Neural cell (in vitro differentiated cells): ENCODE data around the gene MYO9B. TPM values are rescaled to one million over a fixed set of nuclear protein-coding genes. Genes with fewer than 3 reads are reported as not detected.

Experiments
- H2AFZ ChIP-seq: fragments of 200-600, 300-800 bp; sonication (generic), shearing (Covaris generic); 2 replicates; pipeline ENCODE4 v1.6.0; 2014; ENCODE audit warnings: low read depth, mild to moderate bottlenecking, antibody characterized with exemption, low read length, moderate library complexity
- H3F3A ChIP-seq: fragments of 200-600 bp; shearing (Covaris generic); 2 replicates; pipeline ENCODE4 v1.6.1; 2016; ENCODE audit warnings: mild to moderate bottlenecking, moderate library complexity, mixed read lengths, antibody characterized with exemption, low read length; ENCODE audit not compliant: insufficient read depth, poor library complexity, severe bottlenecking
- H3K27ac ChIP-seq: fragments of 200-600, 300-800 bp; sonication (generic), shearing (Covaris generic); 2 replicates; pipeline ENCODE4 v1.5.1; 2014; ENCODE audit warnings: mild to moderate bottlenecking, low read length, moderate library complexity
- H3K27me3 ChIP-seq: fragments of 300-800, 200-600 bp; sonication (generic), shearing (Covaris generic); 2 replicates; pipeline ENCODE4 v1.6.0; 2014; ENCODE audit warnings: mild to moderate bottlenecking, low read depth, low read length, moderate library complexity; ENCODE audit not compliant: insufficient read depth
- H3K36me3 ChIP-seq: fragments of 300-800, 200-600 bp; sonication (generic), shearing (Covaris generic); 2 replicates; pipeline ENCODE4 v1.5.1; 2014; ENCODE audit warnings: mild to moderate bottlenecking, antibody characterized with exemption, low read length, moderate library complexity; ENCODE audit not compliant: insufficient read depth
- H3K4me2 ChIP-seq: fragments of 300-800, 200-600 bp; sonication (generic), shearing (Covaris generic); 2 replicates; pipeline ENCODE4 v1.6.0; 2014; ENCODE audit warnings: mild to moderate bottlenecking, low read length
- H3K4me3 ChIP-seq: fragments of 300-800, 200-600 bp; sonication (generic), shearing (Covaris generic); 2 replicates; pipeline ENCODE4 v1.5.1; 2014; ENCODE audit warnings: mild to moderate bottlenecking, low read length, moderate library complexity
- H3K79me2 ChIP-seq: fragments of 200-600 bp; shearing (Covaris generic); replicated peaks from 2 replicates; pipeline ENCODE4 v1.6.0; 2014; ENCODE audit warnings: mild to moderate bottlenecking, low read length, moderate library complexity; ENCODE audit not compliant: insufficient read depth
- H3K9ac ChIP-seq: fragments of 300-800, 200-600 bp; sonication (generic), shearing (Covaris generic); 2 replicates; pipeline ENCODE4 v1.6.1; 2016; ENCODE audit warnings: mild to moderate bottlenecking, low read length, mixed read lengths
- H3K9me2 ChIP-seq: fragments of 200-600 bp; shearing (Covaris generic); 2 replicates; pipeline ENCODE4 v1.6.1; 2016; ENCODE audit warnings: mild to moderate bottlenecking, low read length, mixed read lengths; ENCODE audit not compliant: insufficient read depth
- H3K9me3 ChIP-seq: fragments of 200-600, 300-800 bp; sonication (generic), shearing (Covaris generic); 2 replicates; pipeline ENCODE4 v1.6.1; 2016; ENCODE audit warnings: mild to moderate bottlenecking, mixed run types, low read length, moderate library complexity, mixed read lengths
- H4K20me1 ChIP-seq: fragments of 200-600 bp; shearing (Covaris generic); 2 replicates; pipeline ENCODE4 v1.6.1; 2016; ENCODE audit warnings: mild to moderate bottlenecking, mixed run types; ENCODE audit not compliant: insufficient read depth
- EP300 ChIP-seq: fragments of 450-650 bp; conservative IDR thresholded peaks from 2 replicates; pipeline ENCODE4 v1.6.1; 2014; ENCODE audit warnings: antibody characterized with exemption, mild to moderate bottlenecking, moderate library complexity; ENCODE audit not compliant: poor library complexity, severe bottlenecking
- EZH2 ChIP-seq: fragments of 200-600, 300-800 bp; shearing (Covaris generic), sonication (generic); IDR thresholded peaks from 2 replicates; pipeline ENCODE4 v1.6.1; 2014; ENCODE audit warnings: antibody characterized with exemption, low read length, borderline replicate concordance, mild to moderate bottlenecking; ENCODE audit not compliant: insufficient read depth, poor library complexity, severe bottlenecking
- MXI1 ChIP-seq: fragments of 450-650 bp; conservative IDR thresholded peaks from 2 replicates; pipeline ENCODE4 v1.6.1; 2014; ENCODE audit warnings: antibody characterized with exemption, mild to moderate bottlenecking; ENCODE audit not compliant: poor library complexity, severe bottlenecking
- POLR2AphosphoS5 ChIP-seq: IDR thresholded peaks from 2 replicates; pipeline ENCODE4 v1.6.1; 2012
- RAD21 ChIP-seq: fragments of 450-650 bp; conservative IDR thresholded peaks from 2 replicates; pipeline ENCODE4 v1.6.1; 2014; ENCODE audit warnings: antibody characterized with exemption, mild to moderate bottlenecking, moderate library complexity
- SMC3 ChIP-seq: fragments of 450-650 bp; conservative IDR thresholded peaks from 2 replicates; pipeline ENCODE4 v1.6.1; 2014; ENCODE audit warnings: antibody characterized with exemption, mild to moderate bottlenecking, moderate library complexity; ENCODE audit not compliant: poor library complexity
- TAF1 ChIP-seq: IDR thresholded peaks from 2 replicates; pipeline ENCODE4 v1.6.1; 2012; ENCODE audit warnings: low read depth
- polyA plus RNA-seq: library from polyadenylated mRNA; depleted of rRNA; stranded (reverse); fragments of >200 nt; gene quantifications from 2 replicates; pipeline ENCODE4 v1.2.3, GENCODE V29; 2014
- TF ChIP-seq, protein P1 (sequence below): fragments of 450-650 bp; IDR thresholded peaks from 2 replicates; pipeline ENCODE4 v1.5.1; 2014; ENCODE audit warnings: antibody characterized with exemption, mild to moderate bottlenecking, moderate library complexity; ENCODE audit not compliant: poor library complexity, severe bottlenecking
- TF ChIP-seq, protein P2 (sequence below): IDR thresholded peaks from 2 replicates; pipeline ENCODE4 v1.6.1; 2012; ENCODE audit warnings: borderline replicate concordance

MYO9B gene
- polyA plus RNA-seq, 1 donor from 2014 or later, result 27.2 TPM

DNA sequence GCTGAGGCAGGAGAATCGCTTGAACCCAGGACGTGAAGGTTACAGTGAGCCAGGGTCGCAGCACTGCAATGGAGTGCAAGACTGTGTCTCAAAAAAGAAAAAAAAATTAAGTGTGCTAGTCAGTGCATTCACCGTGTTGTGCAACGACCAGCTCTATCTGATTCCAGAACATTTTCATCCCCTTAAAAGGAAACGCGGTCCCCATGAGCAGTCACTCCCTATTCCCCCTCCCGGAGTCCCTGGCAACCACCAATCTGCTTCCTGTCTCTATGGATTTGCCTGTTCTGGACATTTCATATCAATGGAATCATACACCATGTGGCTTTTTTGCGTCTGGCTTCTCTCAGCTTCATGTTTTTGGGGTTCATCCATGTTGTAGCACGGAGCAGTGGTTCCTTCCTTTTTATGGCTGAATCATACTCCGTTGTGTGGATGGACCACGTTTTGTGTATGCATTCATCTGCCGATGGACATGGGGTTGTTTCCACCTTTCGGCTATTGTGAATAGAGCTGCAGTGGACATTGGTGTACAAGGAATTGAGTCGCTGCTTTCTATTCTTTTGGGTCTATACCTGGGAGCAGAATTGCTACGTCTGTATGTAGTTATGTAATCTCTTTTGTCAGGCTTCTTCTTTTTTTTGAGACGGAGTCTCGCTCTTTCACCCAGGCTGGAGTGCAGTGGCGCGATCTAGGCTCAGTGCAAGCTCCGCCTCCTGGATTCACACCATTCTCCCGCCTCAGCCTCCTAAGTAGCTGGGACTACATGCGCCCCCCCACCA is 19.8 kb downstream of the MYO9B start:
- Histone ChIP-seq H3K9me3 (no peaks in the 10 kb centered on the region), H3K4me3 (no peak overlapping the region), H3K79me2 (peaks cover 5% of the 10 kb centered on the region), H3K36me3 (no peaks in the 10 kb centered on the region), H3K9ac (no peak overlapping the region), H3K9me2 (no peaks in the 10 kb centered on the region), H3F3A (no peaks in the 10 kb centered on the region), H3K27me3 (no peaks in the 10 kb centered on the region), H3K27ac (no peak overlapping the region), H2AFZ (no peak overlapping the region), H4K20me1 (no peaks in the 10 kb centered on the region), H3K4me2 (no peak overlapping the region)
- TF ChIP-seq, protein P1, sequence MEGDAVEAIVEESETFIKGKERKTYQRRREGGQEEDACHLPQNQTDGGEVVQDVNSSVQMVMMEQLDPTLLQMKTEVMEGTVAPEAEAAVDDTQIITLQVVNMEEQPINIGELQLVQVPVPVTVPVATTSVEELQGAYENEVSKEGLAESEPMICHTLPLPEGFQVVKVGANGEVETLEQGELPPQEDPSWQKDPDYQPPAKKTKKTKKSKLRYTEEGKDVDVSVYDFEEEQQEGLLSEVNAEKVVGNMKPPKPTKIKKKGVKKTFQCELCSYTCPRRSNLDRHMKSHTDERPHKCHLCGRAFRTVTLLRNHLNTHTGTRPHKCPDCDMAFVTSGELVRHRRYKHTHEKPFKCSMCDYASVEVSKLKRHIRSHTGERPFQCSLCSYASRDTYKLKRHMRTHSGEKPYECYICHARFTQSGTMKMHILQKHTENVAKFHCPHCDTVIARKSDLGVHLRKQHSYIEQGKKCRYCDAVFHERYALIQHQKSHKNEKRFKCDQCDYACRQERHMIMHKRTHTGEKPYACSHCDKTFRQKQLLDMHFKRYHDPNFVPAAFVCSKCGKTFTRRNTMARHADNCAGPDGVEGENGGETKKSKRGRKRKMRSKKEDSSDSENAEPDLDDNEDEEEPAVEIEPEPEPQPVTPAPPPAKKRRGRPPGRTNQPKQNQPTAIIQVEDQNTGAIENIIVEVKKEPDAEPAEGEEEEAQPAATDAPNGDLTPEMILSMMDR, result no peak

DNA sequence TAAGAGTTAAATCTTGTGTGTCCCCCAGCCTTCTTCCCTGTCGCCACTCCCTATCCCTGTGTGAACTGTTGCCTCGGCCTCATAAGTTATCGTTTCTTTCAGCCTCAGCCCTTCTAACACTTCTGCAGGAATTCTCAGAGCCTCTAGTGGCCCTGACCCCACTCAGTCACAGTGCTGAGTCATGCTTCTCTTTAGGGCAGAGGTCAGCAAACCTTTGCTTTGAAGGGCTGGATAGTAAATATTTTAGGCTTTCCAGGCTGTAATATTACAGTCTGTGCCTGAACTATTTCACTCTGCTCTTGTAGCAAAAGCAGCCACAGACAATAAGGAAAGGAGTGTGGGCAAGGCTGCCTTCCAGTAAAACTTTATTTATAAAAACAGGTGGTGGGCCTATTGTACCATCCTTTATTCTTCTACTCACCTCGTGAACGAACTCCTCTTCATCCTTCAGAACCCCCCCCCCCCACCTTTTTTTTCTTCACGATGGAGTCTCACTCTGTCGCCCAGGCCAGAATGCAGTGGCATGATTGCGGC is 22.1 kb downstream of the MYO9B start:
- Histone ChIP-seq H4K20me1 (no peaks in the 10 kb centered on the region), H3K4me3 (no peak overlapping the region), H3K4me2 (no peak overlapping the region), H2AFZ (no peak overlapping the region), H3K27ac (no peak overlapping the region), H3K79me2 (peaks cover 3% of the 10 kb centered on the region), H3K9me2 (no peaks in the 10 kb centered on the region), H3K9ac (no peak overlapping the region), H3K27me3 (no peaks in the 10 kb centered on the region), H3K9me3 (no peaks in the 10 kb centered on the region), H3K36me3 (peaks cover 5% of the 10 kb centered on the region), H3F3A (no peaks in the 10 kb centered on the region)
- TF ChIP-seq EZH2 (no peak), SMC3 (no peak), RAD21 (no peak), POLR2AphosphoS5 (no peak), MXI1 (no peak), EP300 (no peak), TAF1 (no peak)
- TF ChIP-seq, protein P2, sequence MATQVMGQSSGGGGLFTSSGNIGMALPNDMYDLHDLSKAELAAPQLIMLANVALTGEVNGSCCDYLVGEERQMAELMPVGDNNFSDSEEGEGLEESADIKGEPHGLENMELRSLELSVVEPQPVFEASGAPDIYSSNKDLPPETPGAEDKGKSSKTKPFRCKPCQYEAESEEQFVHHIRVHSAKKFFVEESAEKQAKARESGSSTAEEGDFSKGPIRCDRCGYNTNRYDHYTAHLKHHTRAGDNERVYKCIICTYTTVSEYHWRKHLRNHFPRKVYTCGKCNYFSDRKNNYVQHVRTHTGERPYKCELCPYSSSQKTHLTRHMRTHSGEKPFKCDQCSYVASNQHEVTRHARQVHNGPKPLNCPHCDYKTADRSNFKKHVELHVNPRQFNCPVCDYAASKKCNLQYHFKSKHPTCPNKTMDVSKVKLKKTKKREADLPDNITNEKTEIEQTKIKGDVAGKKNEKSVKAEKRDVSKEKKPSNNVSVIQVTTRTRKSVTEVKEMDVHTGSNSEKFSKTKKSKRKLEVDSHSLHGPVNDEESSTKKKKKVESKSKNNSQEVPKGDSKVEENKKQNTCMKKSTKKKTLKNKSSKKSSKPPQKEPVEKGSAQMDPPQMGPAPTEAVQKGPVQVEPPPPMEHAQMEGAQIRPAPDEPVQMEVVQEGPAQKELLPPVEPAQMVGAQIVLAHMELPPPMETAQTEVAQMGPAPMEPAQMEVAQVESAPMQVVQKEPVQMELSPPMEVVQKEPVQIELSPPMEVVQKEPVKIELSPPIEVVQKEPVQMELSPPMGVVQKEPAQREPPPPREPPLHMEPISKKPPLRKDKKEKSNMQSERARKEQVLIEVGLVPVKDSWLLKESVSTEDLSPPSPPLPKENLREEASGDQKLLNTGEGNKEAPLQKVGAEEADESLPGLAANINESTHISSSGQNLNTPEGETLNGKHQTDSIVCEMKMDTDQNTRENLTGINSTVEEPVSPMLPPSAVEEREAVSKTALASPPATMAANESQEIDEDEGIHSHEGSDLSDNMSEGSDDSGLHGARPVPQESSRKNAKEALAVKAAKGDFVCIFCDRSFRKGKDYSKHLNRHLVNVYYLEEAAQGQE, result no peak
- TF ChIP-seq, protein P1, result no peak
